PC-3 (cell line): ENCODE data around the gene DNAJC4. TPM values are rescaled to one million over a fixed set of nuclear protein-coding genes. Genes with fewer than 3 reads are reported as not detected.

Source experiments
- ATAC-seq: fragments of 200-7000 bp; cut with Tn5 transposase; 2 replicates; pipeline ENCODE4 v1.9.1; 2020; ENCODE audit warnings: mild to moderate bottlenecking, moderate library complexity
- BruUV-seq: library from RNA; stranded (reverse); fragments of 400-500 nt; replicated peaks from 2 replicates; lab custom pipeline; 2021; lab: Mats Ljungman, UMichigan
- CTCF ChIA-PET: fragments of 300-600 bp; sonication (Branson Sonifier 250); formaldehyde crosslinking; loops from one replicate; lab custom pipeline; 2022; ENCODE audit warnings: antibody characterized with exemption; lab: Charles Lee
- POLR2A ChIA-PET: fragments of 300-600 bp; sonication (Branson Sonifier 250); formaldehyde crosslinking; loops from one replicate; lab custom pipeline; 2022; ENCODE audit warnings: antibody characterized with exemption; ENCODE audit not compliant: unreplicated experiment; lab: Charles Lee
- DNase-seq: peaks from one replicate; pipeline ENCODE4 v3.0.0-alpha.2; 2015
- H2AFZ ChIP-seq: fragments of 300-600 bp; sonication (generic); 2 replicates; pipeline ENCODE4 v1.6.0; 2016; ENCODE audit warnings: antibody characterized with exemption, low read length
- H3F3A ChIP-seq: fragments of 300-600 bp; sonication (generic); one replicate; pipeline ENCODE4 v1.6.0; 2017; ENCODE audit warnings: antibody characterized with exemption, low read length, control low read depth, mild to moderate bottlenecking; ENCODE audit not compliant: unreplicated experiment
- H3K27ac ChIP-seq: fragments of 300-600 bp; sonication (generic); 2 replicates; pipeline ENCODE4 v1.5.1; 2016; ENCODE audit warnings: mild to moderate bottlenecking, low read length
- H3K27me3 ChIP-seq: fragments of 300-600 bp; sonication (generic); 2 replicates; pipeline ENCODE4 v1.6.1; 2016; ENCODE audit warnings: low read length, mixed read lengths
- H3K36me3 ChIP-seq: fragments of 300-600 bp; sonication (generic); 2 replicates; pipeline ENCODE4 v1.6.1; 2016; ENCODE audit warnings: low read depth, mixed run types, low read length, mixed read lengths
- H3K4me1 ChIP-seq: fragments of 300-600 bp; sonication (generic); 2 replicates; pipeline ENCODE4 v1.5.1; 2016; ENCODE audit warnings: low read length; ENCODE audit not compliant: insufficient read depth
- H3K4me2 ChIP-seq: fragments of 300-600 bp; sonication (generic); 2 replicates; pipeline ENCODE4 v1.6.0; 2016; ENCODE audit warnings: low read length
- H3K4me3 ChIP-seq: fragments of 300-600 bp; sonication (generic); 2 replicates; pipeline ENCODE4 v1.5.1; 2016; ENCODE audit warnings: mild to moderate bottlenecking, low read length, mixed read lengths
- H3K79me2 ChIP-seq: fragments of 300-600 bp; sonication (generic); 2 replicates; pipeline ENCODE4 v1.6.1; 2017; ENCODE audit warnings: low read length, mixed read lengths
- H3K9ac ChIP-seq: fragments of 300-600 bp; sonication (generic); 2 replicates; pipeline ENCODE4 v1.6.0; 2016; ENCODE audit warnings: mild to moderate bottlenecking, low read length
- H3K9me2 ChIP-seq: fragments of 300-600 bp; sonication (generic); replicated peaks from 2 replicates; pipeline ENCODE4 v1.6.1; 2016; ENCODE audit warnings: mixed run types, low read length, mixed read lengths
- H3K9me3 ChIP-seq: fragments of 300-600 bp; sonication (generic); 2 replicates; pipeline ENCODE4 v1.6.1; 2016; ENCODE audit warnings: low read length, mixed read lengths
- H4K20me1 ChIP-seq: fragments of 300-600 bp; sonication (generic); 2 replicates; pipeline ENCODE4 v1.6.1; 2016; ENCODE audit warnings: low read length, mixed read lengths
- EZH2 ChIP-seq: fragments of 300-600 bp; sonication (generic); IDR thresholded peaks from one replicate; pipeline ENCODE4 v1.6.1; 2017; ENCODE audit warnings: antibody characterized with exemption, mild to moderate bottlenecking, low read length; ENCODE audit not compliant: unreplicated experiment
- EZH2phosphoT487 ChIP-seq: fragments of 300-600 bp; sonication (generic); IDR thresholded peaks from 2 replicates; pipeline ENCODE4 v1.6.1; 2018; ENCODE audit warnings: mild to moderate bottlenecking, antibody characterized with exemption, low read length, borderline replicate concordance
- intact Hi-C: fragments of 100-400 bp; cut with micrococcal nuclease; formaldehyde crosslinking; loops from 2 replicates; pipeline ENCODE4 v1.9.0; 2023
- total RNA-seq: library from RNA; depleted of rRNA; stranded (reverse); fragments of >200 nt; gene quantifications from 2 replicates; pipeline ENCODE4 v1.2.3, GENCODE V29; 2014
- TF ChIP-seq, protein P1 (sequence below): fragments of 300-600 bp; sonication (generic); conservative IDR thresholded peaks from 2 replicates; pipeline ENCODE4 v1.5.1; 2017; ENCODE audit warnings: antibody characterized with exemption, low read depth, mild to moderate bottlenecking, low read length

Gene DNAJC4
- total RNA-seq, 1 experiment from 2014 or later: 25.4 TPM

- H3K36me3 ChIP-seq: peaks cover 21% of the 10 kb centered on the region; the same call in 1 of the 2 replicates
- no peak overlapping the region for H3K4me2 ChIP-seq
- no peaks in the 10 kb centered on the region for H3K9me3 ChIP-seq
- H3K4me1 ChIP-seq: peaks cover 35% of the 10 kb centered on the region
- TF ChIP-seq, protein P1, sequence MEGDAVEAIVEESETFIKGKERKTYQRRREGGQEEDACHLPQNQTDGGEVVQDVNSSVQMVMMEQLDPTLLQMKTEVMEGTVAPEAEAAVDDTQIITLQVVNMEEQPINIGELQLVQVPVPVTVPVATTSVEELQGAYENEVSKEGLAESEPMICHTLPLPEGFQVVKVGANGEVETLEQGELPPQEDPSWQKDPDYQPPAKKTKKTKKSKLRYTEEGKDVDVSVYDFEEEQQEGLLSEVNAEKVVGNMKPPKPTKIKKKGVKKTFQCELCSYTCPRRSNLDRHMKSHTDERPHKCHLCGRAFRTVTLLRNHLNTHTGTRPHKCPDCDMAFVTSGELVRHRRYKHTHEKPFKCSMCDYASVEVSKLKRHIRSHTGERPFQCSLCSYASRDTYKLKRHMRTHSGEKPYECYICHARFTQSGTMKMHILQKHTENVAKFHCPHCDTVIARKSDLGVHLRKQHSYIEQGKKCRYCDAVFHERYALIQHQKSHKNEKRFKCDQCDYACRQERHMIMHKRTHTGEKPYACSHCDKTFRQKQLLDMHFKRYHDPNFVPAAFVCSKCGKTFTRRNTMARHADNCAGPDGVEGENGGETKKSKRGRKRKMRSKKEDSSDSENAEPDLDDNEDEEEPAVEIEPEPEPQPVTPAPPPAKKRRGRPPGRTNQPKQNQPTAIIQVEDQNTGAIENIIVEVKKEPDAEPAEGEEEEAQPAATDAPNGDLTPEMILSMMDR: no peak
- TF ChIP-seq EZH2 (no peak), EZH2phosphoT487 (no peak)
- H3K79me2 ChIP-seq: peaks cover 11% of the 10 kb centered on the region; the same call in 1 of the 2 replicates
- H4K20me1 ChIP-seq: no peaks in the 10 kb centered on the region
- H3F3A ChIP-seq: no peaks in the 10 kb centered on the region
- no peak overlapping the region for H3K27ac ChIP-seq
- H3K9me2 ChIP-seq: no peaks in the 10 kb centered on the region
- ChIA-PET CTCF (no interaction called here), POLR2A (no interaction called here)
- BruUV-seq: no TSS peak
- no peak overlapping the region for H3K9ac ChIP-seq
- no peak for ATAC-seq
- no peaks in the 10 kb centered on the region for H3K27me3 ChIP-seq
- no peak for DNase-seq
- H2AFZ ChIP-seq: no peak overlapping the region
- intact Hi-C loops: no loop called here
- H3K4me3 ChIP-seq: no peak overlapping the region
These were observed 37.0 kb downstream of the DNAJC4 start for GRCh38 chr11:64267207-64267945.

DNA sequence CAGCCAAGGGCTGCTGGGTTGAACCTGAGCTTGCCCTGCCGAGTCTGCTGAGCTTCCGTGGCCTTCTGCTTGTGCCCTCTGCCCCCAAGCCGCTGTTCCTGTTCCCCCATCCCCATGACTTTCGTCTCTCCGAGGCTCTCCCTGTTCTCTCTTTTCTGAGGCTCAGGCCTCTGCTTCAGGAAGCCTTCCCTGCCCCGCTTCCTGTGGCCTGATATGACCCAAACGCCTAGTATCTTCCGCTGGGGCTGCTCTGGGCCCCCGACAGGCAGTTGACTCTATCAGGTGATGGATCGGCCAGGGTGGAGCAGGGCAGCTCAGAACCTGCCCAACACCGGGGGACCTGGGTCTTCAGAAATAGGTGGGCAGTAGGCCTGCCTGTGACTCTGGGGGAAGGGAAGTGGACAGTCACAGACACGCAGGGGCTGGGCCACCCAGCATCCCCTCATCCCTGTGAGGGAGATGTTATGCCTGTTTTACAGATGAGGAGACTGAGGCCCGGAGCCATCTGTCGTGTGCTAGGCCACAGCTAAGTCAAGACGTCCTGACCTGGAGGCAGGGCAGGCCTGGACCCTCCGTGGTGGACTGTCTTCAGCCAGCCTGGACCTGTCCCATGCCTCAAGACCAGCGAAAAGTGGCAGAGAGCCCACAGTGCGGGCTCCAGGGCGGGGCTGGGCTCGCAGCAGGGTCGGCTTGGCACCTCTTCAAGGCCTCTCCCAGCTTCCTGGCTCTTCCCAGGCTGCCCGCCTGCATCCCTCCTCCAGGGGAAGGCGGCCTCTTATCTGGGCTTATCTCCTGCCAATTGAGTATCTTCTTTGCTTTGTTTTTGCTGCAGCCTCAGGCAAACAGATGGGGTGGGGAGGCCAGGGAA, 37.9 kb downstream of the DNAJC4 start:
- Histone ChIP-seq H3K9me2 (no peaks in the 10 kb centered on the region), H3F3A (no peaks in the 10 kb centered on the region), H2AFZ (no peak overlapping the region), H3K79me2 (peaks cover 14% of the 10 kb centered on the region; the same call in 1 of the 2 replicates), H3K9me3 (no peaks in the 10 kb centered on the region), H3K36me3 (peaks cover 13% of the 10 kb centered on the region; the same call in 1 of the 2 replicates), H3K27me3 (no peaks in the 10 kb centered on the region), H3K4me1 (peaks cover 35% of the 10 kb centered on the region), H3K4me3 (peak overlapping the region; percentile 69; the same call in 1 of the 2 replicates), H3K9ac (no peak overlapping the region), H4K20me1 (no peaks in the 10 kb centered on the region), H3K27ac (peak overlapping the region; percentile 59), H3K4me2 (peak overlapping the region; percentile 82)
- ChIA-PET POLR2A (no interaction called here), CTCF (no interaction called here)
- ATAC-seq: peak; percentile 1
- no TSS peak for BruUV-seq
- intact Hi-C loops: no loop called here
- no peak for TF ChIP-seq EZH2phosphoT487
- TF ChIP-seq, protein P1: no peak
- TF ChIP-seq EZH2: no peak
- DNase-seq: peak; percentile 58
